Esophagus squamous epithelium (tissue), 4 donors: ENCODE results near the gene CDCA5.

Experiments used
- POLR2A ChIP-seq, 4 donors: fragments of 450-650 bp; IDR thresholded peaks; one replicate each; pipeline ENCODE4 v1.6.1; 2017; ENCODE audit warnings: antibody characterized with exemption in 4 of 4, mild to moderate bottlenecking in 4 of 4, moderate library complexity in 3 of 4
- TF ChIP-seq, protein P1 (sequence below), 6 experiments: fragments of 450-650 bp in 4 of 6; fragments of 200-600 bp in 2 of 6; sonication (generic) in 2 of 6; IDR thresholded peaks; one replicate each; pipeline ENCODE4 v1.5.1; 2016 to 2019; ENCODE audit warnings: antibody characterized with exemption in 6 of 6, mild to moderate bottlenecking in 4 of 6, moderate library complexity in 4 of 6

DNA sequence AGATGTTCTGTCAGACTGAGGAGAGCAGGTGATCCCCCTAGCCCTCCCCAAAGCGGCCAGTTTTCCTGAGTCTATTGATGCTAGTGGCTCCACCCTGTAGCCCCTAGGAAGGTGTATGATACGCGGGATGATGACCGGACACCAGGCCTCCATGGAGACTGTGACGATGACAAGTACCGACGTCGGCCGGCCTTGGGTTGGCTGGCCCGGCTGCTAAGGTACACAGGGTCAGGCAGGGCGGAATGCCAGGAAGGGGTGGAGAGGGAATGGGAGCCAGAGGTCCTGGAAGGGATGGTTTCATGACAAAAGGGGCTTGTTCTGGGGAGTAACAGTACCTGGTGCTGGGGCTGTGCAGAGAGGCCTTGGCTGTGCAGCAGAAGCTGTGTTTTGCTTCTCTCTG, 3.4 kb upstream of the CDCA5 start:
- TF ChIP-seq, protein P1, sequence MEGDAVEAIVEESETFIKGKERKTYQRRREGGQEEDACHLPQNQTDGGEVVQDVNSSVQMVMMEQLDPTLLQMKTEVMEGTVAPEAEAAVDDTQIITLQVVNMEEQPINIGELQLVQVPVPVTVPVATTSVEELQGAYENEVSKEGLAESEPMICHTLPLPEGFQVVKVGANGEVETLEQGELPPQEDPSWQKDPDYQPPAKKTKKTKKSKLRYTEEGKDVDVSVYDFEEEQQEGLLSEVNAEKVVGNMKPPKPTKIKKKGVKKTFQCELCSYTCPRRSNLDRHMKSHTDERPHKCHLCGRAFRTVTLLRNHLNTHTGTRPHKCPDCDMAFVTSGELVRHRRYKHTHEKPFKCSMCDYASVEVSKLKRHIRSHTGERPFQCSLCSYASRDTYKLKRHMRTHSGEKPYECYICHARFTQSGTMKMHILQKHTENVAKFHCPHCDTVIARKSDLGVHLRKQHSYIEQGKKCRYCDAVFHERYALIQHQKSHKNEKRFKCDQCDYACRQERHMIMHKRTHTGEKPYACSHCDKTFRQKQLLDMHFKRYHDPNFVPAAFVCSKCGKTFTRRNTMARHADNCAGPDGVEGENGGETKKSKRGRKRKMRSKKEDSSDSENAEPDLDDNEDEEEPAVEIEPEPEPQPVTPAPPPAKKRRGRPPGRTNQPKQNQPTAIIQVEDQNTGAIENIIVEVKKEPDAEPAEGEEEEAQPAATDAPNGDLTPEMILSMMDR (IDR thresholded peaks at IDR 0.05) = no peak
- no peak for TF ChIP-seq POLR2A (IDR thresholded peaks at IDR 0.05)
